ENCODE measurements around the gene C6orf118.

The C6orf118 gene

DNA sequence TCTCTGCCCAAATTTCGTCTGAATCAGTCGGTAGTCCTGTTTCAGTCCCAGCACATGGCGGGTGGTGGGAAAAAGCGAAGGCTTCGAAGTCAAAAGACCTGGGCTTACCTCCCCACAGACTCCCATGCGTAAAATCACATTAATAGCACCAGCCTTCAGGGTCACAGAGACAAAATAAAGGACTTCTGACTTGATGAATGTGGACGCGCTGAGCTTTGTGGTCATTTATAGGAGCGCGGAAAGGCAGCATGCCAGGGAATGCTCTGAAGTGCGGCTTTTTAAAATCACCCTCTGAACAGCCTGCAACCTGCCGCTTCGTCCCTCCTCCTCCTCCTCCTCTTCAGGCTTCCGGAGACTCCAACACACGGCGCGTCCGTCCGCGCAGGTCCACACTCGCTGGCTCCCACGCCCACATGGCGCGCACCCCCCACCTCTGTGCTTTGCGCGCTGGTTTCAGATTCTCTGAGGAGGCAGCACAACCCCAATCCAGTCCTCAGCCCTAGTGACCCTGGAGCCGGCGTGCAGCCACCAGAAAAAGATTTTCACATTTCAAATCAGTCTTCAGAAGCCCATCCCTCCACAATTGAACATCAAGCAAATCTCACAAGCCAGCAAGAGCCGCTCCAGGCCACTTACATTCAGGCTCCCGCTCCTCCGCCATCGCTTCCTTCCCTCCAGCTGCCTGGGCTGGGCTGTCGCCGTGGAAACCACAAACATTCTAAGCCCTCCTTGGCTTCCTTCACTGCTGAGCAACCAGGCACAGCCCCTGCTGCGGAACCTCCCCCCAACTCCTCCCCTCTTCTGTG is at the start of gene C6orf118:
Gene C6orf118 (minus strand): TSS at position 680 of the 806 bp plus-strand sequence. CDS start 19 bp downstream, at position 661.
- no peak for DNase-seq

DNA sequence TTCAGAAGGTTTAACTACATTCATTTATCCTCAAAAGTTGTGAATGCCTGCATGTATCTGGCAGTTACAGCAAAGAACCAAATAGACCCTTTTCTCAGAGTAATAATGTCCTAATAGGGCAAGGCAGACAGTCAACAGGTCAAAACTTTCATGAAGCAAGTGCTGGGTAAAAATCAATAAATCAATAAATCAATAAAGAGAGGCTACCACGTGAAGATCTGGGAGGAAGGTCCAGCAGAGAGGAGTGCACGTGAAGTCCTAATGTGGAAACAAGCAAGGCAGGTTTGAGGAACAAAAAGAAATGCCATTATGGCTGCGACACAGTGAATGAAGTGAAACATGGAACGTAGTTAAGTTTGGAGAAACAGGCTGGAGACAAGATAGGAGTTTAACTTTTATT is 36.3 kb upstream of the C6orf118 start:
- no peak for DNase-seq

DNA sequence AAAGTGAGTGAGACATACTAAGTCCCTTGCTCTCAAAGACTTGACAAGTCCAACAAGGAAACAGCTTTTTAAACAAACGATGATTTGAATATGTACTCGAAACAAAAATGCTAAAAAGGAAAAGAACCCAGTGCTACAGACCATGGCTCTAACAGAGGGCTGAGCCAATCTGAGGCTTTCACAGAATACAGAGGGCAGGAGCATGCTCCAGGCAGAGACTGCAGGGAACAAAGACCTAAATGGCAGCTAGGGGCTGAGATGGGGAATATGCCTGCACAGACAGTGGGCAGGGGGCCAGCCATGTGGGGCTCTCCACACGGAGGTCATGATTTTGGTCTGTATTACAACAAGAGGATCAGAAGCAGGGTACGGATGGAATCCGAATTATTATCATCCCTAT is 31.1 kb upstream of the C6orf118 start:
- no peak for DNase-seq

DNA sequence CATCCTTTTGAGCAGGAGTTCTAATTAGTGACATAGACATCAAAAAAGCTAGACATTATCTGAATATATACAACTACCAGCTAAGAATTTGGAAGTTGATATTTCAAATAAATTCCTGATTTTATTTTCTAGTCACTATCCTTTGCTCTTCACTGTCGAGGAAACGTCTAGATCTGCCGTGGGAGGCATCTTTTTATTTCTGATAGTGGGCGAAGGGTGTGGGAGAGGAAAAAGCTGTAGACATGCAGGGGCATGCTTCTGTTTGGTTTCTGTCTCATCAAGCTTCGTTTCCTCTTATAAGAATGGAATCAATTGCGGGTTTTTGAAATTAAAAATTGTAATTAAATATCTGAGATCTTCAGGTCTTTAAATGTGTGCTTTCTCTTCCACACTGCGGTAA is 16.2 kb upstream of the C6orf118 start:
- no peak for DNase-seq

DNA sequence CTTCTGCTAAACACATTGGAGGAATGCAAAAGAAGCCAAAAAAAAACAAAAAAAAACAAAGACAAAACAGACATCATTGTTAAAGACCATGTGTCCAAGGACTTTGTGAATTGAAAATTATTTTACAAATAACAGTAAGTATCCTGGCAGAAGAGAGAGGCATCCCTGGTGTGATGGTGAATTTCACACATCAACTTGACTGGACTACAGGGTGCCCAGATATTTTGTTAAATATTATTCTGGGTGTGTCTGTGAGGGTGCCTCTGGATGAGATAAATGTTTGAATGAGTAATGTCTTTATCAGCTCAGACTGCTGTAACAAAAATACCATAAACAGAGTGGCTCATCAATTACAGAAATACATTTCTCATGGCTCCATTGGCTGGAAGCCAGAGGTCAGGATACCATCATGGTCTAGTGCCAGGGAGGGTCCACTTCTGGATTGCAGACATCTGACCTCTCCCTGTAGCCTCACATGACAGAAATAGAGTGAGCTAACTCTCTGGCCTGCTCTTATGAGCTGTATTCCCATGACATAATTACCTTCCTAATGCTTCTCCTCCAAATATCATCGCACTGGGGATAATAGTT is 12.2 kb upstream of the C6orf118 start:
- no peak for DNase-seq

DNA sequence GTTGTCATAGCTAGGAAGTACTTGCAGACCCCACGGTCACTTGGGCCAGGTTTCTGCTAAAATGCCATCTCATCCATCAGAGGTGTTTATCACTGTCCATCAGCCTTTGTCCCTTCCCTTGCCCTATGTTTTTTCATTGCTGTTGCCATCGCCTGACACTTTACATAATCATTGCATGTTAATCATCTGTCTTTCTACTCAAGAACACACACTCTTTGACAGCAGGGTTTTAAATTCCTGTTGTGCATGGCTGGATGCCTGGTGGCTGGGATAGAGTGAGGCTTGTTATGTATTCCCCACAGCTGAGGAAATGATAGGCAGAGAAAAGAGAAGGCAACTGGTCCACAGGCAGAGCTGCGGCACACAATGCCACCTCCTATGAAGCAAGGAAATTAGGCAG is 11.7 kb upstream of the C6orf118 start:
- no peak for DNase-seq

DNA sequence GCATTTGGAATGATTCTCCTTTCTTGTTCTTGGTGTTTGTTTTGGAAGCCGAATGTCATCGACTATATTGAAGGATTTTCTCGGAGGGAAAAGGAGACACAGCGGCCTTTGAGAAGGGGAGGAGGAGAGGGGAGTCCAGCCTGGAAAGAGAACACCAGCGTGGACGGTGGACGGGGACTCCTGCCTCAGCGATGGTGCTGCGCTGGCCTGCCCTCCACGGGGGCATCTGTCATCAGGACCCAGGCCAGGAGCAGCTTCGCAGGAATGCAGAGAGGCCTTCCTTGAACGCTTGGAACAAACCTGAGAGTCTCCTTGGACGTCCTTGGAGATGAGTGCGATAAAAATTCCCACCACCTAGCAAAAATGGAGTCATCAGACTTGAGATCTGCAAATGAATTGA is 8.3 kb upstream of the C6orf118 start:
- no peak for DNase-seq

DNA sequence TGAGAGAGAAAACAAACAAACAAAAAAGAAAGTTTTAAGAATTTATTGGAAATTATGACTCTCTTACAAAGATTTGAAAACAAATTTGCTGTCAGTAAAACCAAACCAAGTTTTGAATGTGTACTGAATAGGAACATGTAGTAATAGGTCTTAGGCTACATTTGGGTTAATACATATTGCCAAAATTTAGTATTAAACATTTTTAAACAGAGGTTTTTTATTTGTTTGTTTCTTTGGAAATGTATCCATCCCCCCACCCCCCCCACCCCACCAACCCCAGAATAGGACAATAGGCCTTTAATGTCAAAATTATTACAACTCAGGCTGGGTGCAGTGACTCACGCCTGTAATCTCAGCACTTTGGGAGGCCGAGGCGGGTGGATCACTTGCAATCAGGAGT is 2.5 kb downstream of the C6orf118 start:
- DNase-seq, result no peak

DNA sequence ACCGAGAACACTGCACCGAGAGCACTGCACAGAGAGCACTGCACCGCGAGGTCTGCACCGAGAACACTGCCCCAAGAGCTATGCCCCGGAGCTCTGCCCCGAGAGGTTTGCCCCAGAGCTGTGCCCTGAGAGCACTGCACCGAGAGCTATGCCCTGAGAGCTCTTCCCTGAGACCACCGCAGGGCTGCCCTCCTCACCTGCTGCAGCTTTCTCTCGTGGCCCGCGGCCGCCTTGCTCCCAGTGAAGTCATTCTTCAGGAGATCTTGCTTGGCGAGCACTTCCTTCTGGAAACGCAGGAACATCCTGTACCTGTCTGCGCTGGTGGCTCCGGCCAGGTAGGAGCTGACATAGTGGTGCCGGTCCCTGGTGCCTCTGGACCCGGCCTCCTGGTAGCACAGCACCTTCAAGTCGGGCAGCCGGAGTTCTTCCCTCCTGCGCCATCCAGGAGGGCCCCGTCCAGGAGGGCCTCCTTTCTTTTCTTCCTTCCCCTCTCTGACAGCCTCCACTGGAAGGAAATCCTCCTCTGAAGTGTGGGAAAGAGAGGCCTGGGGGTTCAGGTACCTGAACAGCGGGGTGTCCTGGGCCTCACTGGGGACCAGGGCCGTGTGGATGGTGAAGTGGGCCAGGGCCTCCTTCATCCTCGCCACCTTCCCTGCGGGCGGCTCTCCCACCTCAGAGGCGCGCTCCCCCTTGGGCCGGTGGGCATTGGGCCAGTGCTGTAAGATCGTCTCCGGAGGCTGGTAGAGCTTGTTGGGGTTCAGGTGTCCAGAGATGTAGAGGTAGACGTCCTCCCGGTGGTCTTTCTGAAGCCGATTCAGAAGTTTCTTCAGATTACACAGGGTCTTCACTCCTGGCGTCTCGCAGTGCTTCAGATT is 7.8 kb downstream of the C6orf118 start:
- DNase-seq, result no peak

DNA sequence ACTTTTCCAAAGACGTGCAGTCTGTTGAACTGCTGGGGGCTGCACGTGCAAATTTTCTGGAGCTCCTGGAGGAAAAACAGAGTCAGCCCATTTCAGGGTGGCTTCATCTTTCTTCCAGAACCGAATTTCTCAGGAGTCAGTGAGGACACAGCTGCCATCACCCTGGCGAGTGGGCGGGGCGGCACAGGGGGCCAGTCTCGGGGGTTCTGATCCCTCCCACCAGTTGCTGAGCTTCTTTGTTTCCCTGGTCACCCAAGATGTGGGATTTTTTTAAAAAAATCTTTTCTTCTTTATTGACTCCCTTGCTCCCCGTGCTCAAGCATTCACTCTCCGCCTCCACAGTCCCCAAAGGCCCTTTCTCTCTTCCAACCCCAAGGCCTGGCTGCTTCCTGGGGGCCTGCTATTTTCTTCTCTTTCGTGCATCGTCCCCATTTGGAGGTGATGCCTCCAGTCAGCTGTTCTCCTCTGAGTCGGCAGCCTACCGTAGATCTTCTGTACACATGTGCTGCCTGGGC is 8.9 kb downstream of the C6orf118 start:
- DNase-seq, result no peak

DNA sequence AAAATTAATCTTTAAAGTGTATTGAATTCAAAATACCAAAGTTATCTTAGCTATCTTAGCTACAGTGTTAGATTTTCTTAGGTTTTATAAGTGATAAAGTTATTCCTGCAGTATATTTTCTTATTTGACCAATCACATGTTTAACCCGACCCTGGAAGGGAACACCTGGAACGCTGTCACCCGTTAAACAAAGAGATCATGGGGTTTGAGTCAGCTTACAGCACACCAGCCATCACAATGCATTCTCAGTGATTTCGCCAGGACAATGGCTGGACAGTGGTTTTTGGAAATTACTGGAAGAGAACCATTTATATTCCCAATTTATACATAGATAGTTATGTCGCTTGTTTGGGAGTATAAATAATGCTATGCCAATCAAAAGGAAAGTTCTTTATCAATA is 10.5 kb downstream of the C6orf118 start:
- no peak for DNase-seq

DNA sequence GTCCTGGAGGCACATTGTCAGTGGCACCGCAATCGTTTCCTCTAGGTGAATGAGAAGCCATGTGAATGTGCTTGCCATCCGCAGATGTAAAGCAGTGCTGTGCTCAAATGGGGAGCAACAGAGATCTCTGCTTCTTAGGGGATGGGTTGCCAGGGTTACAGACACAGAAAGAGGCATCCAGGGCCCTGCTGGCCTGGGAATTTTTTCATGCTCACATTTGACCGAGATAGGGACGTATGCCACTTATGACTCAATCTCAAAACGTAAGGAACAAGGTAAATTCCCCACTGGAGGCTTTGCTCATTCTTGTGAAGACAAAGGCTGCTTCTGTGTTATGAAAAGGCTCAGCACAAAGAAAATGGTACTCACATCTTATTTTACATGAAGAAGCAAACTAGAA is 11.0 kb downstream of the C6orf118 start:
- no peak for DNase-seq

DNA sequence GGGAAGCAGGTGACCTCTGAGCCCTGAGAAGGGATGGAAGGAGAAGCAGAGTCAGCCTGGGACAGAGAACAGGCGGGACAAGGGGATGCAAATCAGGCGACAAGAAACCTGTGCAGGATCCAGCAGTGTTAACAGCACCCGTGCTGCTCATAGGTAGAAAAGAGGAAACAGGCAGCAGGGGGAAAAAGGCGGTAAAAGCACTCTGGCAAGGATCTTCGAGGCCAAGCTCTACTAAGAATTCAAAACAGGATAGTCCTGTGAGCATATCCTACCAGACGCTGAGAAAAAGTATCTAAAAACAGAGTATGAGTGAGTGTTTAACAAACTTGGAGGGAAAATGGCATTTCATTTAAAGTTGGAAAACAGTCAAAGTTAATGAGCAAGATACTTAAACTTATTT is 16.7 kb downstream of the C6orf118 start:
- DNase-seq, result no peak

DNA sequence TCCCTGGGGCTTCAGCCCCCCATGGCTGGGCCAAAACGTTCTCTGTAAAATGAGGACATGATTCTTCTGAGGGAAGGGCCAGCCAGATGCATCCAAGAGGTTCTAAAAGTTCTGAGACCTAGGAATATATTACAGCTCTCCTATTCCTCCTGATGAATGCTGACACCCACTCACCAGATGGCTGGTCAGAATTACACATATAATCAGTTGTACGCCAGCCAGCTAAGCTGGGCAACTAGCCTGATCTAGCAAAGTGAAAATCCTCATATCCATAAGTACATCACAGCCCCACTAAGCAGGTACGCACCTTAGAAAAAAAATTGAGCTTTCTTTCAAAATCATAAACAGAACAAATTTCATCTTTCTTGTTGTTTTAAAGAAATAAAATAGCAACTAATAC is 34.8 kb downstream of the C6orf118 start:
- no peak for DNase-seq

DNA sequence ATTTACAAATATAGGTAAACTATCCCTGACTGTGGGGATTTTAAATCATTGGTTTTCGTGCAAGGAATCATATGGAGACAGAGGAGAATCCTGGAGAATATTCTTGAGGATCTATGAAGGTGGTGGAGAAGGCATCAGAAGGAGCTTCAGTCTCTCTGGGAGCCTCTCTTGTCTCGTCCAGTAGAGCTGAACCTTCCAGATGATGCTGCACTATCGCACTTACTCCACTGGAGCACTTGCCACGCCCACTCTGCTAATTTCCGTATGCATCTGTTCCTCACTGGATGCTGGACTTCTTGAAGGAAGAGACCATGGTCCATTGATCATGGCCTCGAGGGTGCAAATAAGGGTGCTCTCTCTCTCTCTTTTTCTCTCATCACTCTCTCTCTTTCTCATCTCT is 36.8 kb downstream of the C6orf118 start:
- DNase-seq, result no peak

DNA sequence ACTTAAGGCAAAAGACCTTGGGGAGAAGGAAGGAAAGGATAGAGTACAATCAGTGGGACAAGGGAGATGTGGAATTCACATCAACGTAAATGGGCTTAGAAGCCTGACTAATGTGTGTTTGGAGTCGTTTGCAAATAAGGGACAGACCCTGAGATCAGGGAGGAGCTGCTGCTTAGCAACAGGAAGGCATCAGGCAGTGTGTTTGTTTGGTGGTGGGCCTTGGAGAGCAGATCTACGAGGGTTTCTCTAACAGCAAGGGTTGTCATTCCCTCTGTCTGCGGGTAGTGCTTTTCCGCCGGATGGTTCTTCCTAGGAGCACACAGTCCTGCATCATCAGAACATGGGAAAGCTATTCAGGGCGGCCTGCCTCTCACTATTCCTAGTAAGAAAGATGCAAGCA is 40.4 kb downstream of the C6orf118 start:
- no peak for DNase-seq

DNA sequence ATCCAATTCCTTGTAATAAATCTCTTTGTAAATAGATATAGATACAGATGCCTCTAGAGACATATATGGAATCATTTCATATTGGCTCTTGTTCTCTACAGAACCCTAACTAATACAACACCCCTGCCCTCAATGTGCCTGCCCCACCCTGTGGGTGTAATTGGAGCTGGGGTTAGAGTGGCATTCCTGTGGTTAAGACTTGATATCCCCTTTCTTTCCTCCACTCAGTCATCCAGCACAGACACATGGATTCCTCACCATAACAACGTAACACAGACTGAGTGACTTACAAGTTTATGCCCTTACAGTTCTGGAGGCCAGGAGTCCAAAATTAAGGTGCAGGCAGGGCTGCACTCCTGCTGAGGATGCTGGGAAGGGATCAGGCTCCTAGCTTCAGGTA is 42.8 kb downstream of the C6orf118 start:
- DNase-seq, result no peak

DNA sequence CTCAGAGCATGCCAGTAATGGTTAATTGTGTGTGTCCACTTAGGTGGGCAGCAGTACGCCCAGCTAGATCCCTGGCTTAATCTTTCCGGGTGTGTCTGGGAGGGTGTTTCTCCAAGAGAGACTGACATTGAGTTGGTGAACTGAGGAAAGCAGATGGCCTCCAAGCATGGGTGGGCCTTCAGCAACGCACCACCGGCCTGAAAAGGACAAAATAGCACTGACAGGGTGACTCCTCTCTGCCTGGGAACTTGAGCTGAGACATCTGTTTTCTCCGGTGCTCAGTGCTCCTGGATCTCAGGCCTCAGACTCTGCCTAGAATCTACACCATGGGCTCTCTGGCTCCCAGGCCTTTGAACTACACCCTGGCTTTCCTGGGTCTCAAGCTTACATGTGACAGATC is 43.2 kb downstream of the C6orf118 start:
- no peak for DNase-seq

DNA sequence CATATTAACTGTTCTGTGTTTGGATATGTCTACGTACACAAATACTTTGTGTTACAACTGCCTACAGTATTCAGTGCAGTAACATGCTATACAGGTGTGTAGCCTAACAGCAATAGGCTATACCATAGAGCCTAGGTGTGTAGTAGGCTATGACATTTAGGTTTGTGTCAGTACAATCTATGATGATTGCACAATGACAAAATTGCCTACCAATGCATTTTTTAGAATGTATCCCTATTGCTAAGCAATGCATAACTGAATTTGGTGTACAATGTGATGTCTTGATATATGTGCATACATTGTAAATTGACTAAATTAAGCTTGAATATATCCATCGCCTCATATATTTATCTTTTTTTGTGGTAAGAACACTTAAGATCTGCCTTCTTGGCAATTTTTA is 48.9 kb downstream of the C6orf118 start:
- DNase-seq, result no peak

DNA sequence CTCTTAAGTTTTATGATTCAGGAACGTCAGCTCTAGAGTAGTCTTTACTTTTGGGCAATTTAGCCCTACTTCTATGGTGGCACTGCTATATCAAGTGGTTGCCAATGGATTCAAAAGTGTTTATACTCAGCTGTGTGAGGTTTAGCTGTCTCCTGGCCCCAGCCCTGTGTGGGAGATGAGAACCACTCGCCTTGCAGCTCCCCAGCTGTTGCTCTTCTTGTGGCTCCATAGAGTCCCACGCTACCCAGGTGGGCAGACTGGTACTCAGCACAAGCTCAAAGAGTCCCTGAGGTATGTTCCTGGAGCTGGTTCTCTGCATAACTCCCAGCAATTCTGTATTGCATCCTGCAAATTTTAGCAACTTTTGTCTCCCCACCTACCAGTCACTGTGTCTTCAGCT is 59.6 kb downstream of the C6orf118 start:
- DNase-seq, result no peak

DNA sequence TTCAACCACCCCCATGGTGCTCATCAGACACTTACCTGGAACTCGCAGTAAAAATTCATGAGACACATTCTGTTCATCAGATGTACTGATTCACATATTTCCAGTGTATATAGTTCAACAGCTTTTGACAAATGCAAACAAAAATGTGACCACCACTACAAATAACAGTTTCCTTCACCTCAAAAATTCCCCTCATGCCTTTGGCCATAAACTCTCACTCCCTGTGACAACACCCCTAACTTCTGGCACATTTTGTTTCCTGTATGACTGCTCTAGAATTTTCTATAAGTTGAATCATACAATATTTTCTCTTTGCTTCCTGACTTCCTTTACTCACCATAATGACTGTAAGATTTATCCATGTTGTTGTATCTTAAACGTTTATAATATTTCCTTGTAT is 63.7 kb downstream of the C6orf118 start:
- no peak for DNase-seq

DNA sequence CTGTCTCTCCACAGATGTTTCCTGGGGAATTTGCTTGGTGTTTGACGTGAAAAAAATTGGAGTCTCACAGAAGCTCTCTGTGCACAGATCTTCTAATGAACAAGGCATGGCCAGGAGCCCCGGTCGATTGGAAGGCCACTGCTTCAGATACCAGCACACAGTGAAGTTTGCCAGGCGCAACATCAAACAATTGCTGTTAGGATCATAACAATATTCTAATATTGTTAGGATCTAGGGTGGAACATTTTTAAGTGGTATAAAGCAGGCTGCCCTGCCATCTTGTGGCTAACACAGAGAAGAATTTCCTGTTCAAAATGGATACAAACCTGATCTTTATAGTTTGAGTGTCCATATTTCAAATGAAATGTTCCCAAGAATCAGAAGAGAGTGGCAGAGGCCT is 64.1 kb downstream of the C6orf118 start:
- DNase-seq, result no peak

DNA sequence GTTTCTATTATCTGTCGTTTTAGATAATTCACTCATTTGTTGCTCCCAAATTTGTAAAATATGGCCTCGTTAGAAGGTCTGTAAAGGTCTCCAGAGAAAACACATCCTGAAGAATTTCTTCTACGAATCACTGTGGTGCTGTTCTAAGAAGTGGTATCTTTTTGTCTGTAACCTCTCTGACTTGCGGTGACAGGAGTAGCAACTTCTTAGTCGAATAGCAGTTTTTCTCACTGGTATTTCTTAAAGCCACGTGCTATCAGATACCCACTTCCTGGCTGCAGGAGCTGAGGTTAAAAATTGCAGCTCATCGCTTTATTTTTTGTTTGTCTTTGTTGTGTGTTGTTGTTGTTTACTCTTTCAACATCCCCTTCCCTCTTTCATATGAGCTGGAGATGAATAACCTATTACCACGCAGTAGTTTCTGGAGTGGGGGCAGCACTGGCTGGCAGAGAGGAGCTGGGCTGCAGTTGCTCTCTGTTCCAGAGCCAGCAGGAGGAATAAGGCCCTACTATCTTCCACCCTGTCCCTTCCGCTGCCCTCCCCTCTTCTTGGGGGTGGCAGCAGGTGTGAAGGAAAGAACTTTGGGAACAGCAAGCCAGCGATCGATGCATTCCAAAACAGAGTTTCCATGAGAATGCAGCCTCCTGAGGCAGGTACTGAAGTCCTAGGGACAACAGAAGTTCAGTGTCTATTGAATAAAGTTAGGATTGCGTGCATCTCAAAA is 64.7 kb downstream of the C6orf118 start:
- no peak for DNase-seq

Measured in NCI-H187 treated with DMSO at 0.1 percent for 48 hours (cell line).